ENCODE results near the gene RAX.

RAX gene

DNA sequence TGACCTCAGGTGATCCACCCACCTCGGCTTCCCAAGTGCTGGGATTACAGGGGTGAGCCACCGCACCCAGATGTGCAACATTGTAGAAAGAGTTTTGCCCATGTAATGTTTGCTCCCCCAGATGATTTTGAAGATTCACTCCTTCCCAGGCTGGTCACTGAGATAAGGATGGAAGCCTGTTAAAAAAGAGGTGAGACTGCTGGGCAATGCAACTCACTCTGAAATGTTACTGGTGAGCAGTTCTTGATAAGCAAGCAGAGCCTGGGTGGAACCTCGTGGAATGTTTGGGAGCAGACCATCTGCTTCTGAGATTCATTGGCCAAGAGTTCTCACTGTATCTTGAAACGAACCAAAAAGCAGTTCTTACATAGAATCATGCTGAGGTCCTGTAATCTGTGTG lies 33.6 kb downstream of the RAX start:
- no peak for DNase-seq

DNA sequence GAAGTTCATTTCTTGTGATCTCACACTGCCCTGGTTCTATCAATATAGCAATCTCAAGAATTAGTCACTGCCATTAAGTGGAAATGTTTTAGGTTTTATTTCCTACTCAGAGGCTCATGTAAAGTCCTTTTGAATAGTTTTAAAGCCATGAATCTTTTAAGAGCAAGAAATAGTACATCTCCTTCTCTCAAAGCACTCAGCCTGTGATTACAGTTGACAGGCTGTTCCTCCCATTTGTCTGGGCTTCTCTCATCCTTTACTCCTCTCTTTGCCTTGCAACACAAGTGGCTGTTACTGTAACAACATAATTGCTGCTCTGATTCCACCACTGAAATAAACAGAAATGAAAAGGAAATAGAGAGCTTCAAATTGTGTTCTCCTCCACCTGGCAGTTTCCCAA lies 34.9 kb downstream of the RAX start:
- DNase-seq, result peak; percentile 30

DNA sequence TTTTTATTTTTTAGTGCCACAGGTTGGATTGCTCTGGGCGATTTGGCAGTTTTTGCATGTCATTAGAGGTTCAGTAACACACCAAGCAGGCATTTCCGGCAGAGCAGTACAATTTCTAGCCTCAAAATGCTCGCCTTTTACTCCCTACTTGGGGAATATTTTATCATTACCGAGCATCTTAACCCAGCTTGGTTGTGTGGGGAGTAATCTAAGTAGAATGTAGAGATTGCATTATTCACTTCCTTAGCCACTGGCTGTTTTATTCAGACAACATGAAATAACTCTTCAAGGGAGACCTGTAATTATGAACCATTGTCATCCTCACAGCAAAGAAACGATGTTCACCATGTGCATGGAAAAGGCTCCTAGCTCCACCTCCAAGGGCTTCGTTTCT lies 40.2 kb downstream of the RAX start:
- no peak for DNase-seq

DNA sequence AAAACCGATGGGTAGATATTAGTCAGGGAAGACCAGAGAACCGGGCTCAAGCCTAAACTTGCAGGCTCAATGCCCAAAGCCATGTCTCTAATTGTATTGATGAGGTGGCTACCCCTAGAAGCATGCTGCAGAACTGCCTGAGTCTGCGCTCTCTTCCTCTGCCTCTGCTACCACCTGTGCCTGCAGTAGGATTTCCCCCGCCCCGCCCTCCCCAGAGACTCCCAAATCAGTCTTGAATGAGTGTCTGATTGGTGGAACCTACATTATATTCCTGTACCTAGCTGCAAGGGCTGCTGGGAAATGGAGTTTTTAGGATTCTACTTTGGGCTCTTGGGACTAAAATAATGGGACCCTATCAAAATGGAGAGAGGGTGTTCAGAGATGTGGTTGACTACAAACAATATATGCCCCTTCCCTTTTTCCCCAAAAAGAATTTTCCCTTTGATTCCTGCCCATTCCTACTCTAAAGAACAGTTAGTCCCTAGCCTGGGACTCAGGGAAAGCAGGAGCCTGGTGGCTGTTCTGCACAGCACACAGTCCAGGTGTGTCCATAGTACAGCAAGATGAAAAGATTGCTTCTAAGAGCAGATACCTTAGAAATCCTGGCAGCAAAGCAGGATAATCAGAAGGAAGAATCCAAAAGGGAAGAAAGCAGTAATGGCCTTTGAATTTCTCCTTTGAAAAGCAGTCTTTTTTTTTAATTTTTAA lies 40.8 kb downstream of the RAX start:
- DNase-seq, result peak; percentile 60

DNA sequence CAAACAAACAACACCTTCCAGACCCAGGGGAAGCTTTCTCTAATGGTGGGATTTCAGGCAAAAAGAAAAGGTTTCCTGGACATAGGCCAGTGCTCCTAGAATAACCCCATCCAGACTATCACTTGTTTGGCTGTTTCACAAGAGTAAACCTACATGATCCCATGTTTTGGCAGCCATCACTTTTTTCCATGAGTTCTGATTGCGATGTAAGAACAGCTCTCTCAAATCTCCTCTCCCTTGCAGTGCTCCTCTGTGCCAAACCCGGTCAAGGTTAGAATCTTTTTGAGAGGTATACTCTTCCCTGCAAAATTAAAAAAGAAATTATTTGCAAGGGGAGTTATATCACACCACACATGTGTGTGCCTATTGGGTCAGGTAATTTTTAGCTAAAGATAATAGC lies 41.4 kb downstream of the RAX start:
- no peak for DNase-seq

DNA sequence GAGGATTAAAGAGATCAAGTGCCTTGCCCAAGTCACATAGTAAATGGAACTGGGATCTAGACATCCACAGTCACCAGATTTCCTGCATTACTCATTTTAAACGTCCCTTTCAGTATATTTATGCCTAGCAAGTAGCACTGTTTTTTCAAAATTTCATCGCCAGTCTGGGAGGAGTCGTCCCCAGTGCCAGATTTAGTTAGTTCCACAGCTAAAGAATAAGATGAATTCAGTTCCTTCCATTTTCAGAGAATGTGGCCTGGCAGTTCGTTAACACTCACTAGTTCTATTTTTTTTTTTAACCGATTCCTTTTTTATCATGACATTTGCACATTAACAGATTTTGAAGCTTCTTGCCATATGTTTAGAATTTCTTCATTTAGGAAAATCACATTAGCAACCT lies 42.1 kb downstream of the RAX start:
- no peak for DNase-seq

DNA sequence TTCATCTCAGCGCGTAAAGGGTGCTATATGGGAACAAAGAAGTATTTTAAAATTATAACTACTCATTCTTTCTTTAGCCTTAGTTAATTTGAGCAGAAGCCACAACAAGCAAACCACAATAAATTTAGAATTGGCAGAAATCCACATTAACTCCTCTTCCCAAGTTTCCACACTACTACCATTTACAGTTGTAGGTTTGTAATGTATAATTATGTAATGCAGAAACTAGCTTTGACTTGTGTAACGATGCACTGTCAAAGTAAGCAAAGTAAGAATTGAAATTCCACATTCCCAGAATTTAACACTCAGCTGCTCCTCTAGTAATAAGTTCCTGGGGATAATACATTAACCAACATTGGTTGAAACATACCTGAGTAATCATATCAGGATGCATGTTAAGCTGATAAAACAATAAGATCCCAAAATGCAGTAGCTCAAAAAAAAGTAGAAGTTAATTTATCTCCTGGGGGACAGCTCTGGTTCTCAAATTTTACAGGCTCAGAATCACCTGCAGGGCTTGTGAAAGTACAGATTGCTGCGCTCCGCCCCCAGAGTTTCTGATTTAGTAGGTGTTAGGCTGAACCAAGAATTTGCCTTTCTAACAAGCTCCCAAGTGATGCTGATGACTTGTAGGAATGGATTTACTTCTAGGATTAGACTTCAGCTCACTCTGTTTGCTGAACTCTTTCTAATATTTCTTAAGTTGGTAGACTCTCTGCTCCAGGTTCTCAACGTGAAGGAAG lies 43.4 kb downstream of the RAX start:
- no peak for DNase-seq

DNA sequence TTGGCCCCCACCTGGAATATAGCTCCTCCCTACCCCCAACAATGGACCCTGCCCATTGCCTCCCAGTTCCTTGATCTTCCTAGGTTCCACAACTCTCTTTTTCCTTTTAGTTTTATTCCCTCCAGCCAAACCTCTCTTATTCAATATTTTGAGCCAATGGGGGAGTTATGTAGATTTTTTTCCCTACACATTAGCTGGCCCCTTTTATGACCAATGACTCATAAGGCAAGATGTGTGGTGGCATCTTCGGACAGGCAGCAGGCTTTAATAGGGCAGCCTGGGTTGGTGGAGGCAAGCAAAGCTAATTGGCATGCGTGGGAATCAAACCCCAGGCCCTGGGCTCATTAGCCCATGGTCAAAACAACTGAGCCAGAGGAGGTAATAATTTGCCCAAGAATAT lies 44.1 kb downstream of the RAX start:
- no peak for DNase-seq

DNA sequence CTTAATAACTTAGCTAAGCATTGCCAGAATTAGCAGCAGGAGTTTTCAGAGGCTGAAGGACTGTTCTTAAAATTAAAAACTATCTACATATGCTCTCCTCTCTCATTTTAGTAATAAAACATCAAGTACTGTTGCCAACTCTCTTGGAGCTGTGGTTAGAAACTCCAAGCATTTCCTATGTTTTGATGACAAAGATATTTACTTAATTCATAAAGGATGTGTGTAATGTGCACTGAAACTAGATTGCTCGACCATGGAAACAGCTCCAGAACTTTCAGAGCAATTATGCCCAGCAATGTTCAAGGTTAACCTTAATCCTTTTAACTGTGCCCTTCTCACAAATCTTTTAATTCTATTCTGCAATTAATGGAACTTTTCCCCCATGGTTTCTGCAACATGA lies 44.9 kb downstream of the RAX start:
- DNase-seq, result no peak

DNA sequence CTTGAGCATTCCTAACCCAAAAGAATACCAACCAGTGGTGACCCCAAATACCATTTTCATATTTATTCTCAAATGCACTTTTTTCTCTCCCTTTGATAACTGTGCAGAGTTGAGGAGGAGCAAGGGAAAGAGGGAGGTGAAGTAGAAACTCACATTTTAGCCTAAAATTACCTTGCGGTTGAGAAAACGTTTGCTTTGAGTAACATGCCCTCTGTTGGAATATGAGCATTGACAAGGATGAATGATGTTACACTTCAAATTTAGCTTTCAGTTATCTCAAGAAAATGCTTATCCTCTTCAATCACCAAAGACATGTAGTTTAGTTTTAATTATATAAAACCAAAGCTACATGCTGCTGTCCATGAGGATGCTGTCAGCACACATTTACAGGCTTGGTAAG lies 50.9 kb downstream of the RAX start:
- DNase-seq, result no peak

DNA sequence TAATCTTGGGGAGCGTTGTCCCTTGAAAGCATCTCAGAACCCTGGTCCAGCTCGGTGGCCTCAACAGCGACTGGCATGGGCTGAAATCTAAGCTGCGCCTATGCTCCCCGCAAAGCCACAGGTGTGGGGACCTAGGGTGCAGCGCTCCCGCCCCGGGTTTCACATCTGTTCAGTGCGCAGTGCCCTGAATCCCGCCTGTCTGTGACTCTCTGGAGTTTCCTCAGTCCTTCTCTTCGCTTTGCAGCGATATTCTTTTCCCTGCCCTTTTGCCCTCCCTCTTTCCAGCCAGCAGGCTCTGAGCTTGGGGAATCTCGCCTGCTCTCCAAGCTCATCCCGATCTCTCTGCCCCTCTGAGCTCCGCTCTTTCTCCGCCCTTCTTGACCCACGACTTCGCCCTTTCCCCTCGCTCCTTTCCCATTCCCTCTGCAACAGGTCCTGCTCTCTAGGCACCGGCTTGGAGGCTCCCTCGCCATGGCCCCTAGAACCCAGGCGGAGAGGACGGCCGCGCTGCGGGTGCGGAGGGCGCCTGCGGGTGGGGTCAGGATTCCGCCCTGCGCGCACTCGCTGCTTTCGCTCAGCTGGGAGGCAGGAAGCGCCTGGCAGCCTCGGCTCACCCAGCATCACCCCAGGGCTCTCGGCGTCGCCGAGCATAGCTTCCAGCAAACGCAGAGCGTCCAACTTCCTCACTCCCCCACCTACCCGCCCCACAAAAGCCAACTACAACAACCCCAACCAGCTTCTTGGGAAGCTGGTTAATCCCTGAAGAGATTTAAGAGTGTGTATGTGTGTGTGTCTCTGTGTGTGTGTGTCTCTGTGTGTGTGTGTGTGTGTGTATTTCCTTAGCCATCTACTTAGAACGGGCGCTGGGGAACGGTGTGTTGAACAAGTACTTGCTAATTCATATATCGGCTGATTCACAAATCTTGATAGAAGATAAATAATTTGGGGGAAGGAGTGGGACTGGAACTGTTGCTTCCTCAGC lies 52.2 kb downstream of the RAX start:
- DNase-seq, result no peak

DNA sequence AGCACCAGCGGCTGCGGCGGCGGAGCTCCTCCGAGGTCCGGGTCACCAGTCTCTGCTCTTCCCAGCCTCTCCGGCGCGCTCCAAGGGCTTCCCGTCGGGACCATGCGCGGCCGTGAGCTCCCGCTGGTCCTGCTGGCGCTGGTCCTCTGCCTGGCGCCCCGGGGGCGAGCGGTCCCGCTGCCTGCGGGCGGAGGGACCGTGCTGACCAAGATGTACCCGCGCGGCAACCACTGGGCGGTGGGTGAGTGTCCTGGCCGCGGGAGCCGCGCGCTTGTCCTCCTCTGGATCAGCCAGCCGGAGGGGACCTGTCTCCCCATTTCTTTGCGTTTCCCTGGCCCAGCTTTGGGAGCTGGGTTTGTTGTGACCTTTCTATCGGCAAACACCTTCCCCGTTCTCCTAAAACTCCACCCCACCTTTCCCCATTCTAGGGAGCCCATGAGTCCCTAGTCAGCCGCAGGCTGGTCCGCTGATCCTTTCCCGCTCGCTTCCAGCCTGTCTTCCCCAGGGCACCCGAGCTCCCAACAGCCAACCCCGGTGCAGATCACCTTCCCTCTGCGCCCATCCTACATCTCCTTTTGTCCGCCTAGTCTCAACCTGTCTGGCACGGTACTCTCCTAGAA lies 53.0 kb downstream of the RAX start:
- DNase-seq, result no peak

DNA sequence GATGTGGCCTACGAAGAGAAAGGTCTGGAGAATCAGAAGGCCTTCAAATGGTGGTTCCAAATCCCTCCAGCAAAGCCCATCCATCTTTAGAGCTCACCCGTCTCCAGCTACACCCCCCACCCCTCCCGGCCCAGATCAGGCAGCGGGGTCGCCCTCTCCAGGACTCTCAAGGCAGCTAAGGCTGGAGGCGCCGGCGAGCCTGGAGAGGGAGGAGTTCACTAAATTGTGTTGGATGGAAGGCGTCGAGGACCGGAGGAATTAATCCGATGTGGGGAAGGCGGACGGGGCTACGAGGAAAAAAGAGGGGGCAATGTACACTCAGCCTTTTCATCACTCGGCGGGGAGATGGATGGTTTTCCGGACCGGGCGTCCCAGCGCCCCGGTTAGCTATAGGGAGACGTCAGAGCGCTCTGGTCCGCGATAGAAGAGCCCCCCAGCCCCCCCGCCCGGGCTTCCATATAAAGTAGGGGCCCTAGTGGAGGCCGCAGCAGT lies 53.5 kb downstream of the RAX start, which contains the start of gene GRP:
Gene GRP (plus strand): TSS at position 487 of the 492 bp plus-strand sequence. CDS start 108 bp downstream, outside the sequence.
- DNase-seq, result peak; percentile 60

DNA sequence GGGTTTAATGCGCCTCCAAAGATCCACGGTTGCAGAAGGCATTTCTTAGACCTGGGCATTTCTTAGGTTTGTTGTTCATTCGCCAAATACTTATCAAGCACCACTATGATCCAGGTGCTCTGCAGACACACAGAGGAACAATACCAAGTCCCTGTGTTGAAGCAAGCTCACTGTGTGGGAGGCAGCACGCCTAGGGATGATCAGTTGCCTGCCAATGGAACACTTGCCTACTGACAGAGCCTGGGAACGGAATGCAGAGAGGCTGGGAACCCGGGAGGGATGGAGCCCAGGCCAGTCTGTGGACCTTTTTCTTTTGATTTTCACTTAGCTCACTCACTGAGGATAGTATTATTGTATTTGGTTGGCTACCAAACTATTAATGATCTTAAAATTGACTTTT lies 55.2 kb downstream of the RAX start:
- peak; percentile 47 for DNase-seq
